Liver (tissue), 9 donors: ENCODE data around the gene PARVB. TPM values are rescaled to one million over a fixed set of nuclear protein-coding genes. Genes with fewer than 3 reads are reported as not detected.

Experiments used
- DNase-seq: peaks from one replicate; pipeline ENCODE4 v3.0.0-alpha.2; 2017; ENCODE audit warnings: low spot score
- H3K27ac ChIP-seq, 2 donors: one replicate each; pipeline ENCODE4 v1.7.0; 2013; ENCODE audit warnings: inconsistent platforms in 2 of 2, low read length in 2 of 2, control low read depth in 1 of 2, low read depth in 1 of 2, mild to moderate bottlenecking in 1 of 2
- H3K27me3 ChIP-seq, 4 donors: one replicate each; pipeline versions ENCODE4 v1.6.1 to v1.7.0; 2013; ENCODE audit warnings: low read length in 3 of 4, inconsistent platforms in 1 of 4, mild to moderate bottlenecking in 1 of 4, moderate library complexity in 1 of 4; ENCODE audit not compliant: control insufficient read depth in 4 of 4, insufficient read depth in 4 of 4
- H3K36me3 ChIP-seq, 4 donors: one replicate each; pipeline versions ENCODE4 v1.6.1 to v1.7.0; 2013; ENCODE audit warnings: low read length in 3 of 4, mild to moderate bottlenecking in 3 of 4, low read depth in 1 of 4, moderate library complexity in 1 of 4; ENCODE audit not compliant: control insufficient read depth in 4 of 4, insufficient read depth in 3 of 4
- H3K4me1 ChIP-seq, 4 donors: one replicate each; pipeline versions ENCODE4 v1.6.1 to v1.7.0; 2013; ENCODE audit warnings: low read length in 3 of 4, mild to moderate bottlenecking in 3 of 4, moderate library complexity in 1 of 4; ENCODE audit not compliant: control insufficient read depth in 4 of 4, insufficient read depth in 4 of 4
- H3K4me3 ChIP-seq, 3 donors: one replicate each; pipeline versions ENCODE4 v1.6.1 to v1.7.0; 2013; ENCODE audit warnings: low read length in 3 of 3, control low read depth in 1 of 3, low read depth in 1 of 3, mild to moderate bottlenecking in 1 of 3
- H3K9ac ChIP-seq, 2 donors: one replicate each; pipeline ENCODE4 v1.7.0; 2013; ENCODE audit warnings: low read length in 2 of 2, mild to moderate bottlenecking in 2 of 2, moderate library complexity in 2 of 2, control low read depth in 1 of 2, low read depth in 1 of 2
- H3K9me3 ChIP-seq, 4 donors: one replicate each; pipeline versions ENCODE4 v1.6.1 to v1.7.0; 2013; ENCODE audit warnings: low read length in 3 of 4; ENCODE audit not compliant: control insufficient read depth in 4 of 4
- EGR1 ChIP-seq, 2 donors: IDR thresholded peaks; 2 replicates each; pipeline ENCODE4 v1.6.1; 2016 to 2018; ENCODE audit warnings: antibody characterized with exemption in 2 of 2, low read depth in 2 of 2
- FOXA1 ChIP-seq: IDR thresholded peaks from 2 replicates; pipeline ENCODE4 v1.6.1; 2016; ENCODE audit warnings: antibody characterized with exemption
- FOXA2 ChIP-seq: IDR thresholded peaks from 2 replicates; pipeline ENCODE4 v1.6.1; 2016; ENCODE audit warnings: antibody characterized with exemption
- GABPA ChIP-seq, 2 donors: IDR thresholded peaks in 1 of 2; conservative IDR thresholded peaks in 1 of 2; 2 replicates each; pipeline ENCODE4 v1.6.1; 2016; ENCODE audit warnings: antibody characterized with exemption in 2 of 2, mild to moderate bottlenecking in 1 of 2, moderate library complexity in 1 of 2
- HNF4A ChIP-seq, 2 donors: conservative IDR thresholded peaks; 2 replicates each; pipeline ENCODE4 v1.6.1; 2016; ENCODE audit warnings: antibody characterized with exemption in 2 of 2, mild to moderate bottlenecking in 2 of 2
- HNF4G ChIP-seq: IDR thresholded peaks from 2 replicates; pipeline ENCODE4 v1.6.1; 2016; ENCODE audit warnings: antibody characterized with exemption
- NR2F2 ChIP-seq: IDR thresholded peaks from 2 replicates; pipeline ENCODE4 v1.6.1; 2016; ENCODE audit warnings: antibody characterized with exemption
- RAD21 ChIP-seq, 2 donors: IDR thresholded peaks; 2 replicates each; pipeline ENCODE4 v1.6.1; 2016; ENCODE audit warnings: antibody characterized with exemption in 2 of 2, mild to moderate bottlenecking in 2 of 2
- RXRA ChIP-seq, 2 donors: IDR thresholded peaks; 2 replicates each; pipeline ENCODE4 v1.6.1; 2017 to 2018; ENCODE audit warnings: antibody characterized with exemption in 2 of 2, mild to moderate bottlenecking in 1 of 2
- SP1 ChIP-seq: IDR thresholded peaks from 2 replicates; pipeline ENCODE4 v1.6.1; 2018; ENCODE audit warnings: antibody characterized with exemption, mild to moderate bottlenecking
- TAF1 ChIP-seq: conservative IDR thresholded peaks from 2 replicates; pipeline ENCODE4 v1.6.1; 2016; ENCODE audit warnings: antibody characterized with exemption, mild to moderate bottlenecking
- YY1 ChIP-seq: IDR thresholded peaks from 2 replicates; pipeline ENCODE4 v1.6.1; 2016; ENCODE audit warnings: antibody characterized with exemption, mild to moderate bottlenecking
- WGBS: extraction: QIAGEN DNeasy Blood & Tissue Kit; methylation state at CpG from one replicate; pipeline ENCODE4 v1.1.7; 2013; 5-methylcytosine and 5-hydroxymethylcytosine counted together
- polyA plus RNA-seq, 2 donors: library from polyadenylated mRNA; stranded (reverse) in 1 of 2; unstranded in 1 of 2; fragments of 200-250 nt in 1 of 2; fragments of >200 nt in 1 of 2; fragmentation: Nextera tagmentation in 1 of 2; extraction: Ambion mirVana in 1 of 2; gene quantifications; one replicate each; pipeline versions ENCODE4 v1.2.1 to v1.2.3, GENCODE V29; 2013 to 2015
- total RNA-seq, 2 donors: library from RNA; depleted of rRNA; stranded (reverse); fragments of >200 nt; gene quantifications; one replicate each; pipeline ENCODE4 v1.2.3, GENCODE V29; 2014
- TF ChIP-seq, protein P1 (sequence below): IDR thresholded peaks from 2 replicates; pipeline ENCODE4 v1.6.1; 2016; ENCODE audit warnings: antibody characterized with exemption
- TF ChIP-seq, protein P2 (sequence below): IDR thresholded peaks from 2 replicates; pipeline ENCODE4 v1.6.1; 2016; ENCODE audit warnings: antibody characterized with exemption, mild to moderate bottlenecking
- TF ChIP-seq, protein P3 (sequence below): IDR thresholded peaks from 2 replicates; pipeline ENCODE4 v1.6.1; 2016; ENCODE audit warnings: antibody characterized with exemption
- TF ChIP-seq, protein P4 (sequence below): fragments of 150-350 bp; IDR thresholded peaks from 2 replicates; pipeline ENCODE4 v1.5.1; 2017; ENCODE audit warnings: improper control_type of control experiment, low read depth, low read length; ENCODE audit not compliant: missing input control
- TF ChIP-seq, protein P5 (sequence below): IDR thresholded peaks from 2 replicates; pipeline ENCODE4 v1.6.1; 2016; ENCODE audit warnings: antibody characterized with exemption
- donor health status: healthy.
- donor health status: healthy.
- donor health status: healthy.
- donor health status: healthy.
- donor health status: healthy.

Gene PARVB
- total and polyA plus RNA-seq, 4 donors = 3.2 to 55.5 (median 17.7) TPM

DNA sequence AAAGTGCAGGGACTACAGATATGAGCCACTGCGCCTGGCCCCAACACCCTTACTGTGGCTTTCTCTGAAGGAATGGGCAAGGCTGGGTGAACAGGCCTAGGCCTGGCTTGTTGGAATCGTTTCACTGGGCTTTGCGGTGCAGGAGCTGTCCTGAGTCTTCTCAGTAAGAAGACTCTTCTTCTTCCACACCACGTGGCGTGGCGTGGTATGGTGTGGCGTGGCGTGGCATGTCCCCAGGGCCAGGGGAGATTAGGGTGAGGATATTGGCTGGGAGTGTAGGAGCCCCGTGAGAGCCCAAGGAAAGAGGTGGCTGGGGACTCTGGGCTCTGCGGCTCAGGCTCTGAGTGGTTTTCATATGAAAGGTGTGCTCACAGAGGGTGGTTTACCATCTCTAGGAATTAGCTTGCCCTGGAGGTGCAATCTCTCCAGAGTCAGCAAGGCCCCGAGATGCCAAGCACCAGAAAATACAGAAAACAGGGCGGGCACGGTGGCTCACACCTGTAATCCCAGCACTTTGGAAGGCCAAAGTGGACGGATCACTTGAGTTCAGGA, 70.7 kb downstream of the PARVB start:
- no peaks in the 10 kb centered on the region for H3K9me3 ChIP-seq
- TF ChIP-seq TAF1 (no peak), FOXA1 (no peak), EGR1 (IDR thresholded peaks at IDR 0.05; ENCODE audit: low read depth in 2 of 2) (no peak), HNF4A (conservative IDR thresholded peaks at IDR 0.05) (no peak), SP1 (no peak), YY1 (no peak), RXRA (IDR thresholded peaks at IDR 0.05) (no peak), NR2F2 (no peak), HNF4G (no peak), RAD21 (IDR thresholded peaks at IDR 0.05) (no peak), FOXA2 (no peak)
- TF ChIP-seq, protein P1, sequence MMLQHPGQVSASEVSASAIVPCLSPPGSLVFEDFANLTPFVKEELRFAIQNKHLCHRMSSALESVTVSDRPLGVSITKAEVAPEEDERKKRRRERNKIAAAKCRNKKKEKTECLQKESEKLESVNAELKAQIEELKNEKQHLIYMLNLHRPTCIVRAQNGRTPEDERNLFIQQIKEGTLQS = no peak
- TF ChIP-seq, protein P2, sequence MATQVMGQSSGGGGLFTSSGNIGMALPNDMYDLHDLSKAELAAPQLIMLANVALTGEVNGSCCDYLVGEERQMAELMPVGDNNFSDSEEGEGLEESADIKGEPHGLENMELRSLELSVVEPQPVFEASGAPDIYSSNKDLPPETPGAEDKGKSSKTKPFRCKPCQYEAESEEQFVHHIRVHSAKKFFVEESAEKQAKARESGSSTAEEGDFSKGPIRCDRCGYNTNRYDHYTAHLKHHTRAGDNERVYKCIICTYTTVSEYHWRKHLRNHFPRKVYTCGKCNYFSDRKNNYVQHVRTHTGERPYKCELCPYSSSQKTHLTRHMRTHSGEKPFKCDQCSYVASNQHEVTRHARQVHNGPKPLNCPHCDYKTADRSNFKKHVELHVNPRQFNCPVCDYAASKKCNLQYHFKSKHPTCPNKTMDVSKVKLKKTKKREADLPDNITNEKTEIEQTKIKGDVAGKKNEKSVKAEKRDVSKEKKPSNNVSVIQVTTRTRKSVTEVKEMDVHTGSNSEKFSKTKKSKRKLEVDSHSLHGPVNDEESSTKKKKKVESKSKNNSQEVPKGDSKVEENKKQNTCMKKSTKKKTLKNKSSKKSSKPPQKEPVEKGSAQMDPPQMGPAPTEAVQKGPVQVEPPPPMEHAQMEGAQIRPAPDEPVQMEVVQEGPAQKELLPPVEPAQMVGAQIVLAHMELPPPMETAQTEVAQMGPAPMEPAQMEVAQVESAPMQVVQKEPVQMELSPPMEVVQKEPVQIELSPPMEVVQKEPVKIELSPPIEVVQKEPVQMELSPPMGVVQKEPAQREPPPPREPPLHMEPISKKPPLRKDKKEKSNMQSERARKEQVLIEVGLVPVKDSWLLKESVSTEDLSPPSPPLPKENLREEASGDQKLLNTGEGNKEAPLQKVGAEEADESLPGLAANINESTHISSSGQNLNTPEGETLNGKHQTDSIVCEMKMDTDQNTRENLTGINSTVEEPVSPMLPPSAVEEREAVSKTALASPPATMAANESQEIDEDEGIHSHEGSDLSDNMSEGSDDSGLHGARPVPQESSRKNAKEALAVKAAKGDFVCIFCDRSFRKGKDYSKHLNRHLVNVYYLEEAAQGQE = no peak
- TF ChIP-seq, protein P3, sequence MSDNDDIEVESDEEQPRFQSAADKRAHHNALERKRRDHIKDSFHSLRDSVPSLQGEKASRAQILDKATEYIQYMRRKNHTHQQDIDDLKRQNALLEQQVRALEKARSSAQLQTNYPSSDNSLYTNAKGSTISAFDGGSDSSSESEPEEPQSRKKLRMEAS = no peak
- TF ChIP-seq, protein P4, sequence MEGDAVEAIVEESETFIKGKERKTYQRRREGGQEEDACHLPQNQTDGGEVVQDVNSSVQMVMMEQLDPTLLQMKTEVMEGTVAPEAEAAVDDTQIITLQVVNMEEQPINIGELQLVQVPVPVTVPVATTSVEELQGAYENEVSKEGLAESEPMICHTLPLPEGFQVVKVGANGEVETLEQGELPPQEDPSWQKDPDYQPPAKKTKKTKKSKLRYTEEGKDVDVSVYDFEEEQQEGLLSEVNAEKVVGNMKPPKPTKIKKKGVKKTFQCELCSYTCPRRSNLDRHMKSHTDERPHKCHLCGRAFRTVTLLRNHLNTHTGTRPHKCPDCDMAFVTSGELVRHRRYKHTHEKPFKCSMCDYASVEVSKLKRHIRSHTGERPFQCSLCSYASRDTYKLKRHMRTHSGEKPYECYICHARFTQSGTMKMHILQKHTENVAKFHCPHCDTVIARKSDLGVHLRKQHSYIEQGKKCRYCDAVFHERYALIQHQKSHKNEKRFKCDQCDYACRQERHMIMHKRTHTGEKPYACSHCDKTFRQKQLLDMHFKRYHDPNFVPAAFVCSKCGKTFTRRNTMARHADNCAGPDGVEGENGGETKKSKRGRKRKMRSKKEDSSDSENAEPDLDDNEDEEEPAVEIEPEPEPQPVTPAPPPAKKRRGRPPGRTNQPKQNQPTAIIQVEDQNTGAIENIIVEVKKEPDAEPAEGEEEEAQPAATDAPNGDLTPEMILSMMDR = no peak
- no peak for DNase-seq

DNA sequence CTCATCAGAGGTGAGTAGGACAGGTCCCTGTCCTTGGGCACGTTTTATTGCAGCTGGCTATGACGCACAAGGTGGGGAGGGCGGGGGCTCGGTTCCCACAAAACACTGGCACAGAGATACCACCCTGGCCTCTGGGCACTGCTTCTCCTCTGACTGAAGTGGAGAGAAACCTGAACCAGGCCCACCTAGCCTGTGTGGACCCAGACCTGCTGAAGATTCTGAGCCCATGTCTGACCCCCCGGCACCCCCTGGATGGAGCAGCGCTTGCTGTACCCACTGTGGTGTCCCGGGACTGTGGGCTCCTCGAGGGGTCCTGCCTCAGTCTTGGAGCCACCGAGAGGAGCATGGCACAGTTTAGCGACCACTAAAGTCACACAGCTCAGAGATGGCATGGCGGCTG, 72.6 kb downstream of the PARVB start:
- no peaks in the 10 kb centered on the region for H3K36me3 ChIP-seq
- DNase-seq = no peak

More for the DNA sequence above, 70.7 kb downstream of the PARVB start:
- 95% methylated on average over 14 of the region's 14 CpGs for WGBS
- Histone ChIP-seq H3K36me3 (no peaks in the 10 kb centered on the region), H3K27me3 (no peaks in the 10 kb centered on the region), H3K4me1 (no peaks in the 10 kb centered on the region), H3K4me3 (no peak overlapping the region), H3K27ac (no peak overlapping the region), H3K9ac (no peak overlapping the region)

More for the DNA sequence above, 72.6 kb downstream of the PARVB start:
- Histone ChIP-seq H3K27ac (no peak overlapping the region), H3K4me1 (no peaks in the 10 kb centered on the region), H3K27me3 (no peaks in the 10 kb centered on the region), H3K4me3 (no peak overlapping the region), H3K9ac (no peak overlapping the region), H3K9me3 (no peaks in the 10 kb centered on the region)
- WGBS = 92% methylated on average over 11 of the region's 11 CpGs
- TF ChIP-seq, protein P3 = no peak
- no peak for TF ChIP-seq FOXA1
- TF ChIP-seq, protein P5, sequence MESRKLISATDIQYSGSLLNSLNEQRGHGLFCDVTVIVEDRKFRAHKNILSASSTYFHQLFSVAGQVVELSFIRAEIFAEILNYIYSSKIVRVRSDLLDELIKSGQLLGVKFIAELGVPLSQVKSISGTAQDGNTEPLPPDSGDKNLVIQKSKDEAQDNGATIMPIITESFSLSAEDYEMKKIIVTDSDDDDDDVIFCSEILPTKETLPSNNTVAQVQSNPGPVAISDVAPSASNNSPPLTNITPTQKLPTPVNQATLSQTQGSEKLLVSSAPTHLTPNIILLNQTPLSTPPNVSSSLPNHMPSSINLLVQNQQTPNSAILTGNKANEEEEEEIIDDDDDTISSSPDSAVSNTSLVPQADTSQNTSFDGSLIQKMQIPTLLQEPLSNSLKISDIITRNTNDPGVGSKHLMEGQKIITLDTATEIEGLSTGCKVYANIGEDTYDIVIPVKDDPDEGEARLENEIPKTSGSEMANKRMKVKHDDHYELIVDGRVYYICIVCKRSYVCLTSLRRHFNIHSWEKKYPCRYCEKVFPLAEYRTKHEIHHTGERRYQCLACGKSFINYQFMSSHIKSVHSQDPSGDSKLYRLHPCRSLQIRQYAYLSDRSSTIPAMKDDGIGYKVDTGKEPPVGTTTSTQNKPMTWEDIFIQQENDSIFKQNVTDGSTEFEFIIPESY = no peak
- no peak for TF ChIP-seq GABPA (IDR thresholded peaks at IDR 0.05 in 1 of 2, conservative IDR thresholded peaks at IDR 0.05 in 1 of 2)
